GM15510 (cell line): ENCODE measurements around the gene THUMPD3.

Source experiments
- POLR2A ChIP-seq: IDR thresholded peaks from 3 replicates; pipeline ENCODE4 v1.6.1; 2011; ENCODE audit warnings: borderline replicate concordance; ENCODE audit not compliant: insufficient read length; ENCODE audit errors: extremely low read depth

Gene THUMPD3

GRCh38 chr3:9387322-9387655 lies 24.4 kb downstream of the THUMPD3 start:
- no peak for TF ChIP-seq POLR2A

- TF ChIP-seq POLR2A, result no peak
Measured at GRCh38 chr3:9388142-9388541, 25.3 kb downstream of the THUMPD3 start.

GRCh38 chr3:9388562-9389272 lies 25.9 kb downstream of the THUMPD3 start:
- TF ChIP-seq POLR2A, result no peak

GRCh38 chr3:9390265-9390888 lies 27.5 kb downstream of the THUMPD3 start:
- no peak for TF ChIP-seq POLR2A

- TF ChIP-seq POLR2A, result no peak
Measured at GRCh38 chr3:9392041-9392440, 29.2 kb downstream of the THUMPD3 start.

- TF ChIP-seq POLR2A, result no peak
Measured at GRCh38 chr3:9395570-9396300, 32.9 kb downstream of the THUMPD3 start.

- peak; percentile 31 for TF ChIP-seq POLR2A
Measured at GRCh38 chr3:9396301-9396631, 33.4 kb downstream of the THUMPD3 start.

GRCh38 chr3:9396632-9397331 lies 33.9 kb downstream of the THUMPD3 start:
- no peak for TF ChIP-seq POLR2A

GRCh38 chr3:9397332-9397905 lies 34.6 kb downstream of the THUMPD3 start, which contains the start of gene SETD5:
Gene SETD5, plus strand, starts transcription at chr3:9397615. Its CDS starts 31,324 bp downstream, at chr3:9428939.
- TF ChIP-seq POLR2A, result peak; percentile 95

GRCh38 chr3:9397906-9398699 lies 35.2 kb downstream of the THUMPD3 start:
- no peak for TF ChIP-seq POLR2A

- no peak for TF ChIP-seq POLR2A
Measured at GRCh38 chr3:9398700-9399336, 36.0 kb downstream of the THUMPD3 start.

- no peak for TF ChIP-seq POLR2A
Measured at GRCh38 chr3:9399337-9399703, 36.5 kb downstream of the THUMPD3 start.

- no peak for TF ChIP-seq POLR2A
Measured at GRCh38 chr3:9399746-9400145, 36.9 kb downstream of the THUMPD3 start.

GRCh38 chr3:9400616-9401015 lies 37.8 kb downstream of the THUMPD3 start:
- TF ChIP-seq POLR2A, result no peak
